ENCODE data around the gene POLE.

DNA sequence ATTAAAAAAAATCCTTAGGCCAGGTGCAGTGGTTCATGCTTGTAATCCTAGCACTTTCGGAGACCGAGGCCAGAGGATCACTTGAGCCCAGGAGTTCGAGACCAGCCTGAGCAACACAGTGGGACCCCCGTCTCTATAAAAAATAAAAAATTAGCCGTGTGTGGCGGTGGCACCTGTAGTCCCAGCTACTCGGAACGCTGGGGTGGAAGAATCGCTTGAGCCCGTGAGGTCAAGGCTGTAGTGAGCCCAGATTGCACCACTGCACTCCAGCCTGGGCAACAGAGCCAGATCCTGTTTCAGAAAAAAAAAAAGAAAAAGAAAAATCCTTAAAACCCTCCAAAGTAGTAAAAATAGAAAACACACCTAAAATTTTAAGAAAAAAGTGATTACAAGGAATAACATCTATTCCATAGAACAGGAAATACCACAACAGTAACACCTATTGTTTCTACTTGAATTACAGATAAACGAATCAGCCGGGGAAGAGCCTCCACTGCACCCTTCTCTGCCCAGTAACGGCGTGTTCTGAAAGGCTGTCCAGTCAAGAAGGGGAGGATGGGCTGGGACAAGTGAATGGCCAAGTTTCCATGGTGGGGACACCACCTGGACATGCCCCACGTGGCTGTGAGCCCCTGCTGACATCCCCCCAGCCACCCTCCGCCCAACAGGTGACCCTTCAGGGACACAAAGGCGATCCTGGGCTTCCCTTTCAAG lies 17.8 kb downstream of the POLE start:
- no peak for TF ChIP-seq CTCF (IDR thresholded peaks at IDR 0.05)
- TF ChIP-seq POLR2AphosphoS5 (IDR thresholded peaks at IDR 0.05): no peak
- TF ChIP-seq POLR2A (IDR thresholded peaks at IDR 0.05): no peak

Measured in gastroesophageal sphincter (tissue), 3 donors.